DOHH2 (cell line): ENCODE data around the gene ABI1.

Experiments
- H3F3A ChIP-seq: fragments of 200-600 bp; sonication (generic), shearing (Covaris generic); 2 replicates; pipeline ENCODE4 v1.6.0; 2016; ENCODE audit warnings: antibody characterized with exemption, mild to moderate bottlenecking; ENCODE audit not compliant: control insufficient read depth, insufficient read depth
- H3K27ac ChIP-seq: fragments of 200-600 bp; sonication (generic); 2 replicates; pipeline ENCODE4 v1.5.1; 2014; ENCODE audit warnings: low read depth, mild to moderate bottlenecking, low read length, moderate library complexity
- H3K27me3 ChIP-seq: fragments of 200-600 bp; sonication (generic); 2 replicates; pipeline ENCODE4 v1.6.1; 2014; ENCODE audit warnings: mild to moderate bottlenecking, low read length, mixed read lengths; ENCODE audit not compliant: control insufficient read depth
- H3K36me3 ChIP-seq: fragments of 200-600 bp; sonication (generic); 2 replicates; pipeline ENCODE4 v1.6.1; 2014; ENCODE audit warnings: mild to moderate bottlenecking, low read length, moderate library complexity, mixed read lengths; ENCODE audit not compliant: control insufficient read depth
- H3K4me1 ChIP-seq: fragments of 200-600 bp; sonication (generic); 2 replicates; pipeline ENCODE4 v1.6.1; 2014; ENCODE audit warnings: mild to moderate bottlenecking, low read length, mixed read lengths; ENCODE audit not compliant: control insufficient read depth
- H3K4me2 ChIP-seq: fragments of 200-600 bp; sonication (generic); 2 replicates; pipeline ENCODE4 v1.6.0; 2014; ENCODE audit warnings: mild to moderate bottlenecking, low read length, moderate library complexity
- H3K4me3 ChIP-seq: fragments of 200-600 bp; sonication (generic); 2 replicates; pipeline ENCODE4 v1.5.1; 2014; ENCODE audit warnings: mild to moderate bottlenecking, low read length, mixed read lengths
- H3K79me2 ChIP-seq: fragments of 200-600 bp; sonication (generic); 2 replicates; pipeline ENCODE4 v1.6.1; 2014; ENCODE audit warnings: mild to moderate bottlenecking, low read length, mixed read lengths; ENCODE audit not compliant: control insufficient read depth
- H3K9me2 ChIP-seq: fragments of 200-600 bp; sonication (generic); replicated peaks from 2 replicates; pipeline ENCODE4 v1.6.1; 2014; ENCODE audit warnings: mild to moderate bottlenecking, low read length, mixed read lengths; ENCODE audit not compliant: control insufficient read depth
- H3K9me3 ChIP-seq: fragments of 200-600 bp; sonication (generic); 2 replicates; pipeline ENCODE4 v1.6.1; 2014; ENCODE audit warnings: antibody characterized with exemption, low read length, mixed read lengths; ENCODE audit not compliant: control insufficient read depth, insufficient read depth
- H4K20me1 ChIP-seq: fragments of 200-600 bp; sonication (generic); 2 replicates; pipeline ENCODE4 v1.6.0; 2014; ENCODE audit warnings: low read depth, mild to moderate bottlenecking, antibody characterized with exemption, low read length, moderate library complexity; ENCODE audit not compliant: control insufficient read depth, insufficient read depth
- EZH2phosphoT487 ChIP-seq: fragments of 200-600 bp; sonication (generic); IDR thresholded peaks from 2 replicates; pipeline ENCODE4 v1.6.1; 2017; ENCODE audit warnings: borderline replicate concordance, mild to moderate bottlenecking, antibody characterized with exemption, low read length, moderate library complexity, mixed read lengths
- TF ChIP-seq, protein P1 (sequence below): fragments of 200-600 bp; sonication (generic); IDR thresholded peaks from one replicate; pipeline ENCODE4 v1.5.1; 2014; ENCODE audit warnings: antibody characterized with exemption, mild to moderate bottlenecking, low read depth, low read length; ENCODE audit not compliant: poor library complexity, severe bottlenecking

Gene ABI1

DNA sequence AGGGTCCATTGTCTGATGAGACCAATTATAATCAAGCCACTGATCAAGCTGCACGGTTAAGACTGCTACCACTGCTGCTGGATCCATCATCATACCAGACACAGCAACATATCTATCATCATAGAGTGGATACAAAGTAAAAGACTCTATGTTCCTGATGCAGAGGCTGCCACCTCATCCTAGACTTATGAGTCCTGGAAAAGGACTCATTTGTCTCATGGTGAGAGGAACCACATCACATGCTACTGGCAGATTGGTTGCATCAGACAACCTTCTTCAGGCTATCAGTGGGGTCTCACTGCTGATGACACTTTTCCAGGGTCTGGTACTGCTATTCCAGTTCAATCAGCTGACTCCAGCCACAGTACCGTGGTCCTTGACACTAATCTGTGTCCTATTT lies 79.0 kb downstream of the ABI1 start:
- H3K9me3 ChIP-seq: no peaks in the 10 kb centered on the region
- H4K20me1 ChIP-seq: peaks cover 9% of the 10 kb centered on the region; the same call in 1 of the 2 replicates

DNA sequence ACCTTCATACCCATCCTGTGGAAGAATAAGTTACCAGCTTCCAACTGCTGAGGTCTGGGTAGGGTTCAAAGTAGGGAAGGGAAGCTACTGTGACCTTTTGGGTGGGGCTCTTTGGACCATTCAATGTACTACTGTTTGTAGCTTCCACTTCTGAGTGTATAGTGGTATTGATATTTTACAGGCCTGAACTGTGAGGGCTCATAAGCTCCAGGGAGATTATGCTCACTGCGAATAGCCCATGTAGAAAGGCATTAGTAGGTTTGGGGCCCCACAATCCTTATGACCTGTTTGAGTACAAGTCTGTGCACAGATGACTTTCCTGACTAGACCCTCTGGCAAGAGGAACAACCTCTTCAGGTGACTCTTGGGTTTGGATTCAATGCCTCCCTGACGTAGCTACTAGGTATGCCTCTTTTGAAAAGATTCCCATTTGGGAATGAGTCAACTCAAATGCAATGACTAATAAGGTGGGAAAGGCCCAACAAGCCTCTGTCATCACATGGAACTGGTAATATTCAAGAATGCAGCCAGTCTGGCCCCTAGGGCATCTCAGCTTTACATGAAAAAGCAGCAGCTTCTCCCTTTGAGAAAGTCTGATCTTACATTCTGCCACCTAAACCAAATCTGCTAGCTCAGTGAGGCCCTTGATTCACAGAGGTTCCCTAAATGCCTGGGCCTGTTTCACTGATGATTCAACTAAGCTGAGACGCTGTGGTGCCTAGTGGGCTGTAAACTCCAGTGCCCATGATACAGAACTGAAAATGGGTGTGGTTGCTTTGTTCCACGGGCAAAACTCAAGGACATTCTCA lies 79.8 kb downstream of the ABI1 start:
- Histone ChIP-seq H3K36me3 (peaks cover 47% of the 10 kb centered on the region), H3F3A (no peaks in the 10 kb centered on the region), H3K4me2 (no peak overlapping the region), H3K4me3 (no peak overlapping the region), H4K20me1 (peaks cover 9% of the 10 kb centered on the region; the same call in 1 of the 2 replicates), H3K27me3 (no peaks in the 10 kb centered on the region), H3K9me2 (no peaks in the 10 kb centered on the region), H3K4me1 (peaks cover 76% of the 10 kb centered on the region), H3K9me3 (no peaks in the 10 kb centered on the region), H3K79me2 (peaks cover 98% of the 10 kb centered on the region), H3K27ac (no peak overlapping the region)
- no peak for TF ChIP-seq EZH2phosphoT487
- TF ChIP-seq, protein P1, sequence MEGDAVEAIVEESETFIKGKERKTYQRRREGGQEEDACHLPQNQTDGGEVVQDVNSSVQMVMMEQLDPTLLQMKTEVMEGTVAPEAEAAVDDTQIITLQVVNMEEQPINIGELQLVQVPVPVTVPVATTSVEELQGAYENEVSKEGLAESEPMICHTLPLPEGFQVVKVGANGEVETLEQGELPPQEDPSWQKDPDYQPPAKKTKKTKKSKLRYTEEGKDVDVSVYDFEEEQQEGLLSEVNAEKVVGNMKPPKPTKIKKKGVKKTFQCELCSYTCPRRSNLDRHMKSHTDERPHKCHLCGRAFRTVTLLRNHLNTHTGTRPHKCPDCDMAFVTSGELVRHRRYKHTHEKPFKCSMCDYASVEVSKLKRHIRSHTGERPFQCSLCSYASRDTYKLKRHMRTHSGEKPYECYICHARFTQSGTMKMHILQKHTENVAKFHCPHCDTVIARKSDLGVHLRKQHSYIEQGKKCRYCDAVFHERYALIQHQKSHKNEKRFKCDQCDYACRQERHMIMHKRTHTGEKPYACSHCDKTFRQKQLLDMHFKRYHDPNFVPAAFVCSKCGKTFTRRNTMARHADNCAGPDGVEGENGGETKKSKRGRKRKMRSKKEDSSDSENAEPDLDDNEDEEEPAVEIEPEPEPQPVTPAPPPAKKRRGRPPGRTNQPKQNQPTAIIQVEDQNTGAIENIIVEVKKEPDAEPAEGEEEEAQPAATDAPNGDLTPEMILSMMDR: no peak

More for the DNA sequence above, 79.0 kb downstream of the ABI1 start:
- TF ChIP-seq EZH2phosphoT487: no peak
- TF ChIP-seq, protein P1: no peak
- no peaks in the 10 kb centered on the region for H3F3A ChIP-seq
- H3K9me2 ChIP-seq: no peaks in the 10 kb centered on the region
- no peak overlapping the region for H3K4me3 ChIP-seq
- peaks cover 47% of the 10 kb centered on the region for H3K36me3 ChIP-seq
- peaks cover 100% of the 10 kb centered on the region for H3K79me2 ChIP-seq
- no peak overlapping the region for H3K4me2 ChIP-seq
- H3K4me1 ChIP-seq: peaks cover 83% of the 10 kb centered on the region
- H3K27me3 ChIP-seq: no peaks in the 10 kb centered on the region
- no peak overlapping the region for H3K27ac ChIP-seq

DNA sequence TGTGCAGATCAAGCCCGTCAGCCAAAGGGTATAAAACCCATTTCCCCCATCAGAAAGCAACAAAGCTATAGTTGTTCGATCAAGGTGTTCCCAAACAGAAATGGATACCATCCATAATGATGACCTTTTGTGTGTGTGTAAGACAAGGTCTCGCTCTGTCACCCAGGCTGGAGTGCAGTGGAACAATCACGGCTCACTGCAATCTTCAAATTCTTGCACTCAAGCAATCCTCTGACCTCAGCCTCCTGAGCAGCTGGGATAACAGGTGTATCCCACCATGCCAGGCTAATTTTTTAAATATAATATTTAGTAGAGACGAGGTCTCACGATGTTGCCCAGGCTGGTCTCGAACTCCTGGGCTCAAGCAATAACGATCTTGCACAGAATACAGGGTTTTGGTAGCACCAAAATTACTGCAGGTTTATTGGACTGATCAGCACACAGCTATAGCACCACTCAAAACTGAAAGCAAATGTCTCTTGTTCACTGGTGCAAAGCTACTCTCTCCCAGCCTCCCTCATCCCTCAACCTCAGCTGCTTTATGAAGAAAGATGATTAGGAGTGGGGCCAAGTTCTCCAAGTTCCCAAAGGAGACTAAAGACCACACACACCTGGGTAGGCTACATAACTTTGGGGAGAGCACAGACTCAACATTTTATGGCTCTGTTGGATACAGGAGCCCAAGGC lies 80.5 kb downstream of the ABI1 start:
- TF ChIP-seq, protein P1: no peak
- TF ChIP-seq EZH2phosphoT487: no peak
- Histone ChIP-seq H3K27ac (no peak overlapping the region), H3F3A (no peaks in the 10 kb centered on the region), H3K4me1 (peaks cover 70% of the 10 kb centered on the region), H3K79me2 (peaks cover 98% of the 10 kb centered on the region), H3K4me2 (no peak overlapping the region), H3K36me3 (peaks cover 48% of the 10 kb centered on the region), H3K4me3 (no peak overlapping the region), H4K20me1 (peaks cover 9% of the 10 kb centered on the region; the same call in 1 of the 2 replicates), H3K27me3 (no peaks in the 10 kb centered on the region), H3K9me3 (no peaks in the 10 kb centered on the region), H3K9me2 (no peaks in the 10 kb centered on the region)
